ENCODE measurements around the gene KCNQ1OT1.

The KCNQ1OT1 gene

DNA sequence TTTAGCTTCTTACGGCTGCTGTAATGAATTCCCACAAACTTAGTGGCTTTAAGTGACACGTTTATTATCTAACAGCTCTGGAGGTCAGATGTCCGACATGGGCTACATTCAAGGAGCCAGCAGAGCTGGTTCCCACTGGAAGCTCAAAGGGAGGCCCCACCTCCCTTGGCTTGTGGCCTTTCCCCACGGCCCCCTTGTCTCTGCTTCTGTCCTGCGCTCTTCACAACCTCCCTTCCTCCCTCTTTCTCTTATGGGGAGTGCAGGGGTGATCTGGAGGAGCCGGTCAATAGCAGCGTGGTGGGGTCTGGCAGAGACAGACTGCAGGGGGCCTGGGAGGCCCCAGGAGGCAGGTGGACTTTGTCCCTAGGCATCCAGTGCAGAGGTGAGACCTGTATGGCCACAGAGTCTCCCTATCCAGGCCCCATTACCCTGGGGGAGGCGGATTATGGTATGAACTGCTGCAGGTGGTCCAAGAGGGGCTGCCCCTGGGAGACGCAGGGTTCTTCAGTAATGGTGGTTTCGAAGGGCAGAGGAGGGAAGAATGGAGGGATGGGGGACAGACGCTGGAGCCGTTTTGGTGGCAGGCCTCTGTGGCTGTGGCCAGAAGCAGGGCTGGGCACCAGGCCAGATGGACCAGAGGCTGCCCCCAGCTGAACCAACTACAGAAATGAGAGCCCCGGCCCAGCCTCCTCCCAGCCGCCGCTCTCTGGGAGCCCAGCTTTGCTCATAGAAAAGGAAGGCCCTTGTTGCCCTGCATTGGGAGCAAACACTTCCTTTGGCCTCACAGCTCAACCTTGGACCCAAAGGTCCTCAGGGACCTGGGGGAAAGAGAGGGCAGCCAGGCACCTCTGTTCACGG lies 30.7 kb upstream of the KCNQ1OT1 start:
- H3K4me1 Mint-ChIP-seq (ENCODE audit: low read depth): no peaks in the 10 kb centered on the region
- no peak overlapping the region for H3K4me3 Mint-ChIP-seq
- no peak overlapping the region for H3K27ac Mint-ChIP-seq
- no peaks in the 10 kb centered on the region for H3K27me3 Mint-ChIP-seq (ENCODE audit: low read depth)
- no peaks in the 10 kb centered on the region for H3K36me3 Mint-ChIP-seq (ENCODE audit: low read depth)
- no peaks in the 10 kb centered on the region for H3K9me3 Mint-ChIP-seq

DNA sequence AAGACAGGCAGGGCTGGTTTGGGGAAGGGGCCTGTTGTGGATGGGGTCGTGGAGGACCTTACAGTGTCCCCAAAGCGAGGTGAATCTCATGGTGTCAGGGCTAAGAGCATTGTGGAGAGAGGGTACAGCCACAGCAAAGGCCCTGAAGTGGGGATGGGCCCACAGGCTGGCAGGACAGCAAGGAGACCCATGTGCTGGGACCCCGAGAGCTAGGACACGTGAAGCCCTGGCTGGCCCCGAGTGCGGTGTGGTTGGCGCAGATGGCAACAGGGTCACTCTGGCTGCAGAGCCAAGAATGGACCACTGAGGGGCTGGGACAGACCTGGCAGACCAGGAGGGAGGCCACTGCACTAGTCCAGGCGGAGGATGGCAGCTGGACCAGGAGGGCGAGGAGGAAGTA lies 30.0 kb upstream of the KCNQ1OT1 start:
- Mint-ChIP-seq H3K36me3 (ENCODE audit: low read depth) (no peaks in the 10 kb centered on the region), H3K4me3 (no peak overlapping the region), H3K27me3 (ENCODE audit: low read depth) (no peaks in the 10 kb centered on the region), H3K4me1 (ENCODE audit: low read depth) (no peaks in the 10 kb centered on the region), H3K9me3 (no peaks in the 10 kb centered on the region), H3K27ac (no peak overlapping the region)

DNA sequence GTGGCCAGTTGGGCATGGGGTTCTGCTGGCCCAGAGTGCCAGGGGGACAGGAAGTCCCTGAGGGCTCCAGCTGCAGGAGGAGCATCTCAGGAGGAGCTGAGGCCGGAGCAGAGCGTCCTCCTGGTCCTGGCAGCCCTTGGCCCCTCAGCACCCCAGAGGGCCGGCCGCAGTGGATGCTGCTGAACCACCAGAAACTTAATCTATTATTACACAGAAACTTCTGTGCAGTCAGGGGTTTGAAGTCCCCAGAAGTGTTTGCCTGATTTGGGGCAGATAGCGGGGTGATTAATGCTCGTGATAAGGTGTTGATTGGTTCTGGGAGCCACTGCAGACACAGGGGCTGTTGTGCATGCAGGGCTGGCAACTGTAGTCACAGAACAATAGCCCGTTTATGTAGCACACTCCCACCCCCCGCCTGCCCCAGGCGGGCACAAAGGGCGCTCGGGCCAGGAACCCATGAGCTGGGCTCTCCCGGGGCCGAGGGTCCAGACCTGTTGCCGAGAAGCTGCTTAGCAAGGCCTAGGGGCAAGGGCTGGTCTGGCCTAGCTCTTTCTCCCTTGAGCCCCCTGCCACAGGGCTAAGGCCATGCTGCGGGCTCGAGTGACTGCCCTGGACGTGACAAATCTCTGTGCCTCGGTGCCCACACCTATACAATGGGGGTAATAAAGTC lies 29.0 kb upstream of the KCNQ1OT1 start:
- Mint-ChIP-seq H3K4me3 (no peak overlapping the region), H3K27me3 (ENCODE audit: low read depth) (no peaks in the 10 kb centered on the region)

GRCh38 chr11:2728128-2728662 lies 28.4 kb upstream of the KCNQ1OT1 start:
- Mint-ChIP-seq H3K36me3 (ENCODE audit: low read depth) (no peaks in the 10 kb centered on the region), H3K27ac (no peak overlapping the region), H3K9me3 (no peaks in the 10 kb centered on the region), H3K4me3 (no peak overlapping the region), H3K27me3 (ENCODE audit: low read depth) (no peaks in the 10 kb centered on the region), H3K4me1 (ENCODE audit: low read depth) (no peaks in the 10 kb centered on the region)

More for the DNA sequence above, 29.0 kb upstream of the KCNQ1OT1 start:
- H3K27ac Mint-ChIP-seq: no peak overlapping the region
- H3K36me3 Mint-ChIP-seq (ENCODE audit: low read depth): no peaks in the 10 kb centered on the region
- H3K4me1 Mint-ChIP-seq (ENCODE audit: low read depth): no peaks in the 10 kb centered on the region
- no peaks in the 10 kb centered on the region for H3K9me3 Mint-ChIP-seq

GRCh38 chr11:2726964-2727363 lies 27.2 kb upstream of the KCNQ1OT1 start:
- H3K27ac Mint-ChIP-seq: no peak overlapping the region
- H3K9me3 Mint-ChIP-seq: no peaks in the 10 kb centered on the region
- H3K4me1 Mint-ChIP-seq (ENCODE audit: low read depth): no peaks in the 10 kb centered on the region
- H3K4me3 Mint-ChIP-seq: no peak overlapping the region
- H3K27me3 Mint-ChIP-seq (ENCODE audit: low read depth): no peaks in the 10 kb centered on the region
- H3K36me3 Mint-ChIP-seq (ENCODE audit: low read depth): no peaks in the 10 kb centered on the region

DNA sequence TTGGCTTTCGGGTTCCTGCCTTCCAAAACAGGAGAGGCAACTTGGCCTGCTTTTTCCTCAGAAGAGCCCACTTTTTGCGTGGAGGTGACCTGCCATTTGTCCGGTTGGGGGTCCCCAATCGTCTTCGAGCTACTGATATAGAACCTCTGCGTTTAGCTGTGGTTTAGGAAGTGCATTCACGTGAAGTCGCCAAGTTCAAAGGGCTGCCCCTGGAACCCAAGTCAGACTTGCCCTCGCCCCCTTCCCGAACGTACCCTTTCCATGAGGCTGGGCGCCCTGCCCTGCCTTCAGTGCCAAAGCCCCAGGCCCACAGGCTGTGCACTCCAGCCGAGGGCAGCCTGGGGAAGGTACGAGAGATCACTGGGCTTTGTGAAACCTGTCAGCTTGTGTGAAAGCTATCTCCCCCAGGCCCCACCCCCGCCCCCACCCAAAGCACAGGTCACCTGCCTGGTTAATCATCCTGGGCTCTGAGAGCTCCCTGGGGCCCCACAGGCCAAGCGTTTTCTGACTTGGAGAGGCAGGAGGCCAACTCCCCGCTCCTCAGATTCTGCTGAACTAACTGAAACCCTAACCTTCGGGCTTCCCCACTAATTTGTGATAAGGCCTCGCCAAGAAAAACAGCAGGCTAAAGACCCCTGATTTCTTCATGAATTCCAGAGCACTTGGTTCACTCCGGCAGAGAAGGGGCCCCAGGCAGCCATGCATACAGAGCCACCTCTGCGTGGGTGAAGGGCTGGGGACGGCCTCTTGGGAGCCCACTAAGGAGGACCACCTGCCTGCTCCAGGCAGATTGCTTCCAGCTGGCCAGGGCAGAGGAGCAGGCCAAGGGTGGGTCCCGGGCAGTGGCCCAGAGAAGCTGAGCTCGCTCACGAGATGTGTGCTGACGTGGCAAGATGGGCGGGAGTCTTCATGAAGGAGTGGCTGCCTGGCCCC lies 25.8 kb upstream of the KCNQ1OT1 start:
- H3K27me3 Mint-ChIP-seq (ENCODE audit: low read depth): no peaks in the 10 kb centered on the region
- H3K4me1 Mint-ChIP-seq (ENCODE audit: low read depth): no peaks in the 10 kb centered on the region
- no peaks in the 10 kb centered on the region for H3K9me3 Mint-ChIP-seq
- no peak overlapping the region for H3K27ac Mint-ChIP-seq
- no peak overlapping the region for H3K4me3 Mint-ChIP-seq
- H3K36me3 Mint-ChIP-seq (ENCODE audit: low read depth): no peaks in the 10 kb centered on the region

GRCh38 chr11:2724653-2725367 lies 25.0 kb upstream of the KCNQ1OT1 start:
- no peaks in the 10 kb centered on the region for H3K4me1 Mint-ChIP-seq (ENCODE audit: low read depth)
- no peak overlapping the region for H3K4me3 Mint-ChIP-seq
- H3K36me3 Mint-ChIP-seq (ENCODE audit: low read depth): no peaks in the 10 kb centered on the region
- no peak overlapping the region for H3K27ac Mint-ChIP-seq
- no peaks in the 10 kb centered on the region for H3K9me3 Mint-ChIP-seq
- H3K27me3 Mint-ChIP-seq (ENCODE audit: low read depth): no peaks in the 10 kb centered on the region

DNA sequence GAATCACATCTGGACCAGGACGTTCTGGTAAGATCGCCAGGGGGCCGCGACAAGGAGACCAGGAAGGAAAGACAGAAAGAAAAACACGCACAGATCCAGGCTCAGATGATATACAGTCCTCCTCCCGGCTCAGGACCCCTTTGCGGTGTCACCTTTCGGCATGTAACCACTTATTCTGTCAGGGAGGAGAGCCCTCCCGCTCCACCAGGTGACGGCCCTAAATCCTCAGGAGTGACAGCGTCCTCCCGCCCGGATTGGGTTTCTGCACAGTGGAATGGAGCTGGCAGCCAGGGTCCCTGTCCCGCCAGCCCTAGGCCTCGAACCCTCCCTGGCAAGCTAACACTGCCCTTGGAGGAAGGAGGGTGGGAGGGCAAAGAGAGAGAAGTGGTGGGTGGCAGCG lies 24.3 kb upstream of the KCNQ1OT1 start:
- H3K4me1 Mint-ChIP-seq (ENCODE audit: low read depth): no peaks in the 10 kb centered on the region
- no peaks in the 10 kb centered on the region for H3K27me3 Mint-ChIP-seq (ENCODE audit: low read depth)
- H3K36me3 Mint-ChIP-seq (ENCODE audit: low read depth): no peaks in the 10 kb centered on the region
- no peak overlapping the region for H3K27ac Mint-ChIP-seq
- H3K9me3 Mint-ChIP-seq: no peaks in the 10 kb centered on the region
- no peak overlapping the region for H3K4me3 Mint-ChIP-seq

- Mint-ChIP-seq H3K4me1 (ENCODE audit: low read depth) (no peaks in the 10 kb centered on the region), H3K27me3 (ENCODE audit: low read depth) (no peaks in the 10 kb centered on the region), H3K36me3 (ENCODE audit: low read depth) (no peaks in the 10 kb centered on the region), H3K9me3 (no peaks in the 10 kb centered on the region), H3K27ac (no peak overlapping the region), H3K4me3 (no peak overlapping the region)
Observed at GRCh38 chr11:2722955-2723354, 23.2 kb upstream of the KCNQ1OT1 start.

DNA sequence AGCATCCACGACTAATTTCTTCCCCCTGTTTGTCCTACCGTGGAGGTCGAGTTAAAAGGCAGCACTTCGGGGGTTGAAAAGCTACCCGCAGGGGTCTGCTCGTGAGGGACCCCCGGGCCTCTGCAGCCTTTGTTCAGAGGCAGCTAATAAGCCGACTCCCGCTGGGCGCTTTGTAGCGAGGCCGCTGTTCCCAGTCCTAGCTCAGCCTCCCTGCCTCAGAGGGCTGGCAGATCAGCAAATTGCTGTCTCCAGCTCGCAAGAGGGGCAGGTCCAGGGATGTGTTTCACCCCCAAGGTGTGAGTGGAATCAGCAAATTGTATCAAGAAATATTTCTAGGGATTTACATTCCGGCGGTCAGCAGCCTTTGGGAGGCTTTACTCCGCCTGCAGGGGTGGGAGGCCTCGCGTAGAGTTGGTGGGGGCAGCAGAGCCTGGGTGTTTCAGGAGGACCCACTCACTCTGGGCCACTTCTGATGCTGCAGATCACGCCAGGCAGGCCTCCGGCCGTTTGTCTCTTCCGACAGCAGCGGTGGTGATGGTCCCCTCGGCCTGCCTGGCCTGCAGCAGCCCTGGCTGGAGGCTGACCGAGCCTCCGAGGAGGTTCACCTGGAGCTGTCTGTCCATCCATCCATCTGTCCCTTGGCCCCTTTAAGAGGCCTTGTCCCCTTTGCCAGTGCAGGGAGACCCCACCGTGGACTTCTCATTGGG lies 21.6 kb upstream of the KCNQ1OT1 start:
- Mint-ChIP-seq H3K36me3 (ENCODE audit: low read depth) (no peaks in the 10 kb centered on the region), H3K9me3 (no peaks in the 10 kb centered on the region), H3K4me3 (no peak overlapping the region), H3K27ac (no peak overlapping the region), H3K4me1 (ENCODE audit: low read depth) (no peaks in the 10 kb centered on the region), H3K27me3 (ENCODE audit: low read depth) (no peaks in the 10 kb centered on the region)

DNA sequence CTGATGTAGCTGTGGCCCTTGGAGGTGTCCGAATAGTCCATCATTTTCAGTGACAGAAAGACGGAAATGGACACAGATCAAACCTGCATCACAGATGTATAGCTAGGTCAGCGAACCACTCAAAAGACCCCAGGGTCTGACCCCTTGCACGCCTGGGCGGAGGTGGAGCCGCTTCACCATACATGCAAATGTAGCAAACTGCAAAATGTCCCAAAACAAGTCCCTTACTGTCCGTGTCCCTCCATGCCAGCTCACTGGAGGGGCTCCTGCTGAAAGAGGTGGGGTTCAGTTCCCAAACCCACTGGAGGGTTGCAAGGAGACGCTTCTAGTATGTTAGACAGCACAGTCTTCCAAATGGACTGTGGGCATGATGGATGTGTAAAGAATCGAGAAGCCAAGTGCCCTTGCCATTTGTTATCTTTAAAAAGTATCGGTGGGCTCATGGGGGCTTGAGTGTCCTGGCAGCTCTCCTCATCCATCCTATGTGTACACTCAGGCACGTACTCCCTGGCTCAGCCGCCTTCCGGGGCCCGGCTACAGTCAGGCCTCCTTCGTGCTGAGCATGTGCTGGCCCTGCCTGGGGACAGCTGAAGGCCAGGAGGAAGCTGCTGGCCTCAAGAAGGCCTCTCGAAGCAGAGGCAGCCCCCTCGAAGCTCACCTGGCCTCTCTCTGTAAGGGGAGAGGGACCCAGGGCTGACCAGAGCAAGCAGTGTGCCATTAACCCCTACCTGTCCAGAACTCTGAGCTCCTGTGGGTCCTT lies 20.2 kb upstream of the KCNQ1OT1 start:
- H3K4me3 Mint-ChIP-seq: no peak overlapping the region
- H3K4me1 Mint-ChIP-seq (ENCODE audit: low read depth): no peaks in the 10 kb centered on the region
- H3K27me3 Mint-ChIP-seq (ENCODE audit: low read depth): no peaks in the 10 kb centered on the region
- no peak overlapping the region for H3K27ac Mint-ChIP-seq
- H3K36me3 Mint-ChIP-seq (ENCODE audit: low read depth): no peaks in the 10 kb centered on the region
- H3K9me3 Mint-ChIP-seq: no peaks in the 10 kb centered on the region

DNA sequence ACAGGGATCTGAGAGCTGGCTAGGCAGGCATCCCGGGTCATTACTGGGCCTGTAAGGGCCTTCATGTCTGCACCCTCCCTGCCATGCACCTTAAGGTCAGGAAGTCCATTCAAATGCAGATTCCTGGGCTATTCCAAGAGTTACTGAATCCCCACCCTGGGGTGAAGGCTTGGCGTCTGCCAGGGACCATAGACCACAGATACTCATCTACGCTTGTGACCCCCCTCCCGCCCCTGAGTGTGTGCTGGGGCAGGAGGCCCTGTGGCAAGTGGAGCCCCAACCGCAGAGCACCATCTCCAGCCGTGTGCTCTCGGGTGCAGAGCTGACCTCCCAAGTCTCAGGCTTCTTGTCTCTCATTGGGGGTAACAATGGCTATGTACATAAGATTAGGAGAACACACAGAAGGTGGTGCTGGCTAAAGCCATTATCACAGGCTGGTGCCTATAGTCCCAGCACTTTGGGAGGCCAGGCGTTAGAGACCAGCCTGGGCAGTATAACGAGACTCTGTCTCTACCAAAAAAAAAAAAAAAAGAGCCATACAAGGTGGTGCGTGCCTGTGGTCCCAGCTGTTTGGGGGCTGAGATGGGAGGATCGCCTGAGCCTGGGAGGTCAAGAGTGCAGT lies 19.1 kb upstream of the KCNQ1OT1 start:
- Mint-ChIP-seq H3K27ac (no peak overlapping the region), H3K27me3 (ENCODE audit: low read depth) (no peaks in the 10 kb centered on the region), H3K4me1 (ENCODE audit: low read depth) (no peaks in the 10 kb centered on the region), H3K9me3 (no peaks in the 10 kb centered on the region), H3K36me3 (ENCODE audit: low read depth) (no peaks in the 10 kb centered on the region), H3K4me3 (no peak overlapping the region)

All from T-helper 1 cell treated with Interleukin-12 subunit alpha and Interleukin-12 subunit beta and Interleukin-4 antibody, amounts not matched to agents 30 μg/mL and 1 μg/mL, for 36 hours (primary cell).